Dendritic cell treated with granulocyte-macrophage colony-stimulating factor and Interleukin-4, amounts not matched to agents 40 ng/mL and 50 ng/mL, for 4 days (primary cell): ENCODE measurements around the gene APBA2.
"Not testable (repeated sequence)": the region's sequence is repeated elsewhere in the genome, so short reads cannot be mapped to it uniquely, and the experiment has no call there.

Experiments used
- H3K27ac Mint-ChIP-seq: one replicate; pipeline ENCODE4 v1.8.0; 2022; ENCODE audit warnings: mild to moderate bottlenecking, mixed read lengths
- H3K27me3 Mint-ChIP-seq: one replicate; pipeline ENCODE4 v1.8.0; 2022; ENCODE audit warnings: mild to moderate bottlenecking, mixed read lengths
- H3K36me3 Mint-ChIP-seq: one replicate; pipeline ENCODE4 v1.8.0; 2022; ENCODE audit warnings: low read depth, mixed read lengths
- H3K4me1 Mint-ChIP-seq: one replicate; pipeline ENCODE4 v1.8.0; 2022; ENCODE audit warnings: low read depth, mixed read lengths
- H3K4me3 Mint-ChIP-seq: one replicate; pipeline ENCODE4 v1.8.0; 2022; ENCODE audit warnings: mild to moderate bottlenecking, moderate library complexity, mixed read lengths
- H3K9me3 Mint-ChIP-seq: one replicate; pipeline ENCODE4 v1.8.0; 2022; ENCODE audit warnings: mixed read lengths
- intact Hi-C: fragments of 100-400 bp; cut with micrococcal nuclease; formaldehyde crosslinking; loops from one replicate; pipeline ENCODE4 v1.15.0; 2022

Gene APBA2

DNA sequence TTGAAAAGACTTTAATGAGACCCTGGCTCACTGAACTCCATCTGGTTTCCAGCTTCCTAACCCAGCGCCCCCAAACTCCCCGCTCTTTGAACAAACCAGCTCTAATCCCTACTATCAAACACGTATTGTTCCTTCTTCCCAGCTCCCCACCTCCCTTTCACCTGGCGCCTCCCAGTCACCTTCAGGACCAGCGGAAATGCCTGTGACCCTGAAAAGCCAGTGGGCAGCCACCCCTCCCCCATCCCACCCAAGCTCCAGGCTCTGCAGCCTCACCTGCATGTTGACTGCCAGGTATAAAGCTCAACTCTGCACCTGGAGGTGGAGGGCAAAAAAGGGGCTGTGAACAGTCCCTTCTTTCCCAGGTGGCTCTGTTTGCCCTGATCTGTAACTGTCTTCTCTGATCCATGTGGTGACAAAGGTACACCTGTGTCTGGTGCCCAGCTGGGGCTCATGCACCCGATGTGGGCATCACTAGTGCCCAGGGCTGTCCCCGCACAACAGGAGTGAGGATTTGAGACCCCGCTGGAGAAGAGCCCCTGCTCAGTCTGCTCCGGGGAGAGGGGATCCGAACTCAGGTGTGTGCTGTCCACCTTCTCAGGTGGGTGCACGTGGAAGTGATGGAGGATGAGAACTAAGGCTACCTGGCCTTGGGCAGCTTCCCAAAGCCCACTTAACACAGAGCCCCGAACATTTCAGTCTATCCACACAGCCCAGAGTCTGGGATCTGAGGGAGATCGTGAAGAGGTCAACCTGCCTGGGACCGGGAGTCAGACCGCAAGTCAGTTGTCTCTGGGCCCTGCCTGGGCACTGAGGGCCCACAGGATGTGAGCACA lies 254.9 kb downstream of the APBA2 start:
- intact Hi-C loops = no loop called here
- H3K4me3 Mint-ChIP-seq = no peak overlapping the region
- no peak overlapping the region for H3K27ac Mint-ChIP-seq
- H3K4me1 Mint-ChIP-seq = peaks cover 8% of the 10 kb centered on the region
- H3K36me3 Mint-ChIP-seq = no peaks in the 10 kb centered on the region
- H3K9me3 Mint-ChIP-seq = no peaks in the 10 kb centered on the region
- peaks cover 21% of the 10 kb centered on the region for H3K27me3 Mint-ChIP-seq

DNA sequence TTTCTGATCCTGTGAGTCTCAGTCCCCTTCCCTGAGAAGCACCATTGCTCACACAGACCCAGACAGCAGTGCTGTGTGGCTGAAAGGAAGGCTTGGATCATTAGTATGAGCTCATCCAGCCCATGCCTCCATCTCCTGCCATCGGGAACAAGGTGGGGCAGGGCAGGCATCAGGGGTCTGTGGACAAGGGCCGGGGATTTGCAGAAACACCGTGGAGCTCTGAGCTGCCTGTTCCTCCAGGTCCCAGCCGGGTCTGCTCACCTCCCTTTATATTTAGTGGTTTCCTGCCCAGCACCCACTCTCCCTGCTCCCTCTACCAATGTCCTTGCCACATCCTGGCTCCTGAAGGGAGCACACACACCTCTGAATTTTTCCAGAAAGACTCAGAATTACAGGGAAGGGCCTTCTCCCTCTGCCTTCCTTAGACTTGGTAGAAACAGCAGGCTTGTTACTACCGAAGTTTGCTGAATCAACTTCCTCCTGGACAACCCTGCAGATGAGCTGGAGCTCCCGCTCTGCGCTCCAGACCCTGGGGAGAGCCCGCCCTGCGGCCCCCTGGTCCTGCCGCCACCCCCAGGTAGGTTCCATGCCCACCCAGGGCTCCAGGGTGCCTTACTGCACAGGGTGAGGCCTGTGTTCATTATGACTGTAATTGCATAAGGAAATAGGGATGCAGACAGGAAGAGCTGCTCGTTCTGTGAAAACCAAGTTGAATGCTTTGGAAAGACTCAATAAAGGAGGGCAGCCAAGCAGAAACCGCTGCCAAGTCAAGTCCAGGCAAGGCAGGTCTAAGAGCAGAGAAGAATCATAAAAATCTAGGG lies 255.7 kb downstream of the APBA2 start:
- H3K4me3 Mint-ChIP-seq = no peak overlapping the region
- no peak overlapping the region for H3K27ac Mint-ChIP-seq
- no peaks in the 10 kb centered on the region for H3K9me3 Mint-ChIP-seq
- peaks cover 8% of the 10 kb centered on the region for H3K4me1 Mint-ChIP-seq
- intact Hi-C loops = no loop called here
- H3K36me3 Mint-ChIP-seq = no peaks in the 10 kb centered on the region
- H3K27me3 Mint-ChIP-seq = peaks cover 21% of the 10 kb centered on the region

DNA sequence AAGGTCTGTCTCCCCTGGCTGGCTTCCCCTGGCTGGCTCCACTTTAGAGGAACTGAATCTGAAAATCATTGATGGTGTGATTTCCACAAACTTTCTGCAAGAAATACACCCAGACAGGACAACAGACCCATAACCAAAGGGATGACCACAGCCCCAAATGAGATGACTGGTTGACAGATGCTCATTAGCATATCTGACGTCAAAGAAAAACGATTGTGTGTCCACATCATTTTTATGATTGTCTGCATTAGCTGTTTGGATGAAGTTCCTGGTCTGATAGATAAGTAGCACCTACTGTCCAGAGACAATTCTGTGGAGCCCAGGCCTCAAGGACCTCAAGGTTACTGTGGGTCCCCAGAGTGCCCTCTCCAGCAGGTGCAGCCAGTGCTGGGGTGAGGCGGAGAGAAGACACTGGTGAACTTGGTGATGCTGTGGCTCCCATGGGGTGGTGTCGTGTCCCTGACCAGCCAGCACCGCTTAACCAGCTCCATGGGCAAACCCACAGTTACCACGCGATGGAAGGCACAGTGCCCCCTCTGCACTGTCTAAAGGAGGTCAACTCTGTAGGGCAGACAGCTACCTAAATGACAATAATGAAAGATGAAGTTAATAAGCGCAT lies 256.5 kb downstream of the APBA2 start:
- intact Hi-C loops = no loop called here
- peaks cover 21% of the 10 kb centered on the region for H3K27me3 Mint-ChIP-seq
- no peak overlapping the region for H3K4me3 Mint-ChIP-seq
- H3K4me1 Mint-ChIP-seq = peaks cover 8% of the 10 kb centered on the region
- no peaks in the 10 kb centered on the region for H3K9me3 Mint-ChIP-seq
- no peaks in the 10 kb centered on the region for H3K36me3 Mint-ChIP-seq
- no peak overlapping the region for H3K27ac Mint-ChIP-seq

DNA sequence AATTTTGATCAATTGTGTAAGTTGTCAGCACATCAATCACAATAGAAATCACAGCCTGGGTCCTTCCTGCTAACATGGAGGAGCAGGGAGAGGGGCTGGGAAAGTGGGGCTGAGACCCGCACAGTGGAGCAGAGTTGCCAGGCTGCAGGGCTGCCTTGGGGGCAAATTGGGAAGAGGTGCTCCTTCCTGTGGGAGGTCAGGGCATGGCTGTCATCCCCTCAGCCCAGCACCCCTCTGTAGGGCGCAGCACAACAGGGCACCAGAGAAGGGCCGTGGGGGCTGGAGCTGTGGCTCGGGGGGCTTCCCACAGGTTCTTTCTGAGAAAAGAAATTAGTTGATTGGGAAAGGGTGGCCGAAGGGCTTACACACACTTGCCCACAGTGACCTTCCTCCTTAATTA lies 257.5 kb downstream of the APBA2 start:
- Mint-ChIP-seq H3K9me3 (no peaks in the 10 kb centered on the region), H3K27me3 (peaks cover 21% of the 10 kb centered on the region), H3K4me3 (no peak overlapping the region), H3K36me3 (no peaks in the 10 kb centered on the region), H3K4me1 (peaks cover 8% of the 10 kb centered on the region), H3K27ac (no peak overlapping the region)
- intact Hi-C loops = no loop called here

DNA sequence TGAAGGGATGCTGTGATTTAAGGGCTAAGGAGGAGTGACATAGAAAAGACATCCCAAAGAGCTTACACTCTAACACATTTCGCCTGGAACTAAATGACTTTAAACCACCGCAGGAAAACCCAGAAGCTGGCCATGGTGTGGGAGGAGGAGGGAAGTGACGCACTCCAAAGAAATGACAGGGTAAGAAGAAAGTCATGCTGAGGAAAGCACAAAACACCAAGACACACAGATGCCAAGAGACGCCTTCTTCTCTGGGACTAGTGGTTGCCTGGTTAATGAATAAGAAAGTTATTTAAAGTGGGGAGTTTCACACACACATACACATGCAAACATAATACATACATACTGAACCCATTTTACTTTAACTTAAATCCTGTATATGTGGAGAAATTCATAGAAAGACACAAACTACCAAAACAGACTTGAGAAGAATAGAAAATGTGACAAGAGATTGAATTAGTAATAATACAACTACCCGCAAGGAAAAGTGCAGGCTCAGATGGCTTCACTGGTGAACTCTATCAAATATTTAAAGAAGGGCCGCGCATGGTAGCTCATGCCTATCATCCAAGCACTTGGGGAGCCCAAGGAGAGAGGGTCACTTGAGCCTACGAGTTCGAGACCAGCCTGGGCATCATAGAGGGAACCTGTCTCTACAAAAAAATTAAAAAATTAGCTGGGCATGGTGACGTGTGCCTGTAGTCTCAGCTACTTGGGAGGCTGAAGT lies 258.3 kb downstream of the APBA2 start:
- H3K4me3 Mint-ChIP-seq = no peak overlapping the region
- H3K4me1 Mint-ChIP-seq = peaks cover 8% of the 10 kb centered on the region
- H3K27ac Mint-ChIP-seq = no peak overlapping the region
- no peaks in the 10 kb centered on the region for H3K9me3 Mint-ChIP-seq
- intact Hi-C loops = no loop called here
- no peaks in the 10 kb centered on the region for H3K36me3 Mint-ChIP-seq
- peaks cover 17% of the 10 kb centered on the region for H3K27me3 Mint-ChIP-seq

DNA sequence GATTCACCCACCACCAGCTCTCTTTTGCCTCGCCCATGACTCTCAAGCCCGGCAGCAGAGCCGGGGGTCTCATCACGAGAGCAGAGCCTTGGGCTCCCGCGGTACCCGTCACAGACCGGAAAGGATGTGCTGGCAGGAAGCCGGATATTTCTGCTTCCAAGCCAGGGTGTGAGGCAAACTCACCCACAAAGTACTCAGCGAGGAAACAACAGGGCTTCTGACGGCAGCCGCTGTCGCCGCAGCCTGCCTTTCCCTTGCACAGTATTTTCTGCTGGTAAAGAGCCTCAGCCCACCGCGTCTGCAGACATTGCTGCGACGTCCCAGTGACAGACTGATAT lies 263.9 kb downstream of the APBA2 start:
- Mint-ChIP-seq H3K36me3 (no peaks in the 10 kb centered on the region), H3K4me3 (no peak overlapping the region), H3K27me3 (no peaks in the 10 kb centered on the region), H3K9me3 (no peaks in the 10 kb centered on the region), H3K4me1 (no peaks in the 10 kb centered on the region), H3K27ac (no peak overlapping the region)
- intact Hi-C loops = no loop called here

DNA sequence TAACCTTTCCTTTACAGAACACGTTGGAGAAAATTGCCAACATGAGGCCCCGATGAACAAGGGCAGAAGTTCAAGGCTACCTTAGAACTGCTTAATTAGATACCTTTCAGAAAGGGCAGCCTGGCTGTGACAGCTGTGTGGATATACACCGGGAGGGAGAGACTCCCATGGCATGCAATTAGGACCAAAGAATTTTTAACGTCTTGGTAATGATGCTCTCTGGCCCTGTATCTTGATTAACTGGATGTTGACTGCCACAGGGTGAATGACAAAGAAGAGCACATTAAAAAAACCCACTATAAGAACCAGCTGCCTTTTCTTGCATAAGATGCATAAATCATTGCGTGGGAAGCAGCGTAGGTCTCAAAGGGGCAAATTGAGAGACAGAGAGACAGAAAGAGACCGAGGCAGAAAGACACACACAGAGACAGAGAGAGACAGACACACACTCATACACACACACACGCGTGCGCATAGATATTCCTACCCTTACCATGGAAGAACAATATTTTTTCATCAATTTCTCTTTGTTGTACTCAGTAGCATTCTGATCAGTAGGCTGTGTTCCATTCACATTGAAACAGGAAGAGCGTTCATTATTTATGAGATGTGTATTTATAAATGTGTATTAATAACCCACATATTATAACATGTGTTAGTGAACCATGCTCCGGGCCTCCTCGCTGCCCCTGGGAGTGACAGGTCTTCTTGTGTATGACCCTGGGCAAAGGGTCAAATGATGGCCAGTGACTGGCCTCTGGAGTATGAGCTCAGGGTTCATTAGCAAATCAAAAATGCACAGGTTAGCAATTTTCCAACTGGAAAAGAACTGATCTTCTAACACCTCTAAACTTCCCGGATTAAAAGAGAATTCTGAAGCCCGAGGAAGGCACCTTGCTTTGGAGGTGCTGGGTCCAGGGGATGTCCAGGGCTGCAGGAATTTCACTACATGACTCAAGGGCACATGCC lies 265.0 kb downstream of the APBA2 start:
- no peaks in the 10 kb centered on the region for H3K4me1 Mint-ChIP-seq

DNA sequence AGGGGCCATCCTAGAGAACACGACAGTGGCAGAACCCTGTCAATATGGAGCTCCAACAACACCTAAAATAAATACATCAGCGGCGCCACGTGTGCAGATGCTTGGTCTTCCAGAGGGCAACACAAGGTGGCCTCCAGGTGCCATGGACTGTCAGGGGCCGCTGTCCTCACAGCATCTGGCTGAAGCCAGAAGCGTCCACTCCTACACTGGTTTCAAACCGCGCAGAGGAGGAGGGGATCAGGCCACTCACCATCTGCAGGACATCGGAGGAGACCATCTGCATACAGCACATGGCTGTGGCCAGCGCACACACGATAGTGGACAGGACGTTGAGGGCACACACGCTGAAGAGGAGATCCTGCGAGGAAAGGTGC lies 265.7 kb downstream of the APBA2 start:
- Mint-ChIP-seq H3K27me3 (no peaks in the 10 kb centered on the region), H3K4me1 (no peaks in the 10 kb centered on the region), H3K36me3 (no peaks in the 10 kb centered on the region), H3K27ac (no peak overlapping the region), H3K4me3 (no peak overlapping the region), H3K9me3 (no peaks in the 10 kb centered on the region)
- intact Hi-C loops = no loop called here

More for the DNA sequence above, 265.0 kb downstream of the APBA2 start:
- Mint-ChIP-seq H3K27ac (no peak overlapping the region), H3K9me3 (no peaks in the 10 kb centered on the region), H3K36me3 (no peaks in the 10 kb centered on the region), H3K27me3 (no peaks in the 10 kb centered on the region), H3K4me3 (no peak overlapping the region)
- intact Hi-C loops = no loop called here

DNA sequence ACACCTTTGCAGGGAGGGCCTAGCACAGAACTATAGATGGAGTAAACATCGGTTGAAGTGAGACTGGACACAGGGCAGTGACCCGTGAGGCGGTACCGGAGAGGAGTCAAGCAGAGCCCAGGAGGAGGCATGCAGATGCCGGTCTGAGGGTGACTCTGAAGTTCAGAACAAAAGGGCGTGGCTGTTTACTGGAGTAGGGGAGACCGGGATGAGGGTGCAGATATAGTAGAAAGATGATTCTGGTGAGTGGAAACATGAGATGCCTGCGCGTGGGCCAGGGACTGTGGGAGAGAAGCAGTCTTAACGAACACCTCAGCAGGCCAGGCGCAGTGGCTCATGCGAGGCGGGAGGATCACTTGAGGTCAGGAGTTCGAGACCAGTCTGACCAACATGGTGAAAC lies 270.7 kb downstream of the APBA2 start:
- intact Hi-C loops = no loop called here
- no peaks in the 10 kb centered on the region for H3K4me1 Mint-ChIP-seq
- no peaks in the 10 kb centered on the region for H3K36me3 Mint-ChIP-seq
- no peak overlapping the region for H3K27ac Mint-ChIP-seq
- no peaks in the 10 kb centered on the region for H3K27me3 Mint-ChIP-seq
- peaks cover 16% of the 10 kb centered on the region for H3K9me3 Mint-ChIP-seq
- H3K4me3 Mint-ChIP-seq = no peak overlapping the region

DNA sequence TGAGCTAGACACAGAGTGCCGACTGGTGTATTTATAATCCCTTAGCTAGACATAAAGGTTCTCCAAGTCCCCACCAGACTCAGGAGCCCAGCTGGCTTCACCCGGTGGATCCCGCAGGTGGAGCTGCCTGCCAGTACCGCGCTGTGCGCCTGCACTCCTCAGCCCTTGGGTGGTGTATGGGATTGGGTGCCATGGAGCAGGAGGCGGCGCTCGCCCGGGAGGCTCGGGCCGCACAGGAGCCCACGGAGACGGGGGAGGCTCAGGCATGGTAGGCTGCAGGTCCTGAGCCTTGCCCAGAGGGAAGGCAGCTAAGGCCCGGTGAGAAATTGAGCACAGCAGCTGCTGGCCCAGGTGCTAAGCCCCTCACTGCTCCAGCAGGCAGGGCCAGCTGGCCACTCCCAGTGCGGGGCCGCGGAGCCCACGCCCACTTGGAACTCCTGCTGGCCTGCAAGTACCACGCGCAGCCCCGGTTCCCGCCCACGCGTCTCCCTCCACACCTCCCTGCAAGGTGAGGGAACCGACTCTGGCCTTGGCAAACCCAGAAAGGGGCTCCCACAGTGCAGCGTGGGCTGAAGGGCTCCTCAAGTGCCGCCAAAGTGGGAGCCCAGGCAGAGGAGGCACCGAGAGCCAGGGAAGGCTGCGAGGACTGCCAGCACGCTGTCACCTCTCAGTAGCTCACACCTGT lies 274.1 kb downstream of the APBA2 start:
- intact Hi-C loops = no loop called here
- Mint-ChIP-seq H3K27ac (no peak overlapping the region), H3K4me1 (no peaks in the 10 kb centered on the region), H3K9me3 (peaks cover 35% of the 10 kb centered on the region), H3K36me3 (no peaks in the 10 kb centered on the region), H3K4me3 (no peak overlapping the region), H3K27me3 (no peaks in the 10 kb centered on the region)

DNA sequence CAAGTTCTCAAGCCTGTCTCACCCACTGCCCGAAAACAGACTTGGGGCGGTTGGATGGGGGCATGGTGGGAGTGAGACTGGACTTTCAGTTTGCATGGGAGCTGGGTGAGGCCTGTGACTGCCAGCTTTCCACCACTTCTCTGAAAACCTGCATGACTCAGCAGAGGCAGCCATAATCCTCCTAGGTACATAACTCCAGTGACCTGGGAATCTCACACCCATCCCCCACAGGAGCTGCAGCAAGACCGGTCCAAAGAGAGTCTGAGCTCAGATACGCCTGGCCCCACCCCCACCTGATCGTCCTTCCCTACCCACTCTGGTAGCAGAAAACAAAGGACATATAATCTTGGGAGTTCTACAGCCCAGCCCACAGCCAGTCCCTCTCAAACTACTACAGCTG lies 276.6 kb downstream of the APBA2 start:
- intact Hi-C loops = no loop called here
- no peaks in the 10 kb centered on the region for H3K36me3 Mint-ChIP-seq

DNA sequence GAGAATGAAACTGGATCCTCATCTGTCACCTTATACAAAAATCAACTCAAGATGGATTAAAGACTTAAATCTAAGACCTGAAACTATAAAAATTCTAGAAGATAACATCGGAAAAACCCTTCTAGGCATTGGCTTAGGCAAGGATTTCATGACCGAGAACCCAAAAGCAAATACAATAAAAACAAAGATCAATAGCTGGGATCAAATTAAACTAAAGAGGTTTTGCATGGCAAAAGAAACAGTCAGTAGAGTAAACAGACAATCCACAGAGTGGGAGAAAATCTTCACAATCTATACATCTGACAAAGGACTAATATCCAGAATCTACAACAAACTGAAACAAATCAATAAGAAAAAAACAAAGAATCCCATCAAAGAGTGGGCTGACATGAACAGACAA lies 281.3 kb downstream of the APBA2 start:
- H3K36me3 Mint-ChIP-seq, H3K27ac Mint-ChIP-seq, H3K4me3 Mint-ChIP-seq, H3K27me3 Mint-ChIP-seq, H3K4me1 Mint-ChIP-seq, intact Hi-C loops: not testable (repeated sequence)
- H3K9me3 Mint-ChIP-seq = peaks cover 13% of the 10 kb centered on the region

More for the DNA sequence above, 276.6 kb downstream of the APBA2 start:
- Mint-ChIP-seq H3K4me1 (no peaks in the 10 kb centered on the region), H3K4me3 (no peak overlapping the region), H3K27me3 (no peaks in the 10 kb centered on the region), H3K9me3 (peaks cover 35% of the 10 kb centered on the region), H3K27ac (no peak overlapping the region)
